K562 (cell line): ENCODE measurements around the gene HNRNPM.

Experiments
- SRSF9 ChIP-seq: fragments of 200-400 bp; formaldehyde crosslinking; IDR thresholded peaks from 2 replicates; pipeline ENCODE4 v1.6.1; 2017; ENCODE audit warnings: low read depth, low read length, borderline replicate concordance
- ZBTB2 ChIP-seq: fragments of 450-650 bp; IDR thresholded peaks from 2 replicates; pipeline ENCODE4 v1.6.1; 2016; ENCODE audit warnings: antibody characterized with exemption

GRCh38 chr19:8395621-8396082 lies 49.1 kb upstream of the HNRNPM start:
- TF ChIP-seq ZBTB2 (no peak), SRSF9 (no peak)
